ENCODE data around the gene CCDC90B.

CCDC90B gene

GRCh38 chr11:83235825-83236224 lies 50.3 kb downstream of the CCDC90B start:
- no peak for DNase-seq (ENCODE audit: low read depth in 2 of 2)

DNA sequence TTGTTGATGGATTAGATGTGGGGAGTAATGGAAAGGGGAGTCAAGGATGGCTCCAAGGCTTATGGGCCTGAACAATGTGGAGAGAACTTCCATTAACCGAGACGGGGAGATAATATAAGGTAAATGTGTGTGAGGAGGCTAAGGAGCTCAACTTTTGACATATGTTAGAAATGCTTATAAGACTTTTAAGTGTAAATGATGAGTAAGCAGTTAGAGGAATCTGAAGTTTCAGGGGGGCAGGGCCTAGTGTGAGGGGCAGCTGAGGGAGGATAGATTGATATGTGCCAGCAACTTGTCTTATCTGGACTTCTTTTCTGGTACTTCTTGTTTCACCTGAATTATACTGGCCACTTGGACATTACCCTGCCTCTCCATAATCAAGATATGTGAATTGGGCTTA lies 62.7 kb downstream of the CCDC90B start:
- no peak for DNase-seq (ENCODE audit: low read depth in 2 of 2)

DNA sequence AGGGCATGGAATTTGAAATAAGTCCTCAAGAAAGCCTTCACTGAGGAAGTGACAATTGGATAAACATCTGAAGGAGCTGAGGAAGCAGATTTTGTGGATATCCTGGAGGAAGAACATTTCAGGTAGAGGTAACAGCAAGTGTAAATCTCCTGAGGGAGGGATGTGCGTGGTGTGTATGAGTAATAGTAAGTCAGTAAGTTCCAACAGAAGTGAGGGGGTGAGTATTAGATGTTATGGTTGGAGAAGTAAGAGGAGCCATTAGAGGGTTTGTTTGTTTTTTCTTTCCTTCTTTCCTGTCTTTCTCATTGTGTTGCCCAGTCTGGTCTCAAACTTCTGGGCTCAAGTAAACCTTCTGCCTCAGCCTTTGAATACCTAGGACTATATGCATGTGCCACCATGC lies 63.7 kb downstream of the CCDC90B start:
- DNase-seq (ENCODE audit: low read depth in 2 of 2), result no peak

- no peak for DNase-seq (ENCODE audit: low read depth in 2 of 2)
Observed at GRCh38 chr11:83221694-83222093, 64.5 kb downstream of the CCDC90B start.

DNA sequence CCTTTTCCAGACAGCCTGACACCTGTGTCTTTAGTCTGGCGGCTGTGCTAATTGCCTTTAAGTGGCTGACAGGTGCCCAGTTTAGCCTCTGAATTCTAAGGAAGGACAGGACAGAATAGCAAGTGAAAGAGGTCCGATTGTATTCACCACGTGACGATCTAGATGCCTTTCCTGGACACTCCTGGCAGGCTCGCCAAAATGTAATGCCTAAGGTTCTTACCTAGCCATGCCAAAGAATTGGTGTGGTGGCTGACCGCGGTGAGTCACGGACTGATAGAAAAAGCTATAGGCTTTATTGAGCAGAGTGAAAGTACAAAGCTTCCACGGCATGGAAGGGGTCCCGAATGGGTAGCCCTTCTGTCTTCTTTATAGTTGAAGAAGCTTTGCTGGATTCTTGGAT lies 65.9 kb downstream of the CCDC90B start:
- DNase-seq (ENCODE audit: low read depth in 2 of 2), result no peak

DNA sequence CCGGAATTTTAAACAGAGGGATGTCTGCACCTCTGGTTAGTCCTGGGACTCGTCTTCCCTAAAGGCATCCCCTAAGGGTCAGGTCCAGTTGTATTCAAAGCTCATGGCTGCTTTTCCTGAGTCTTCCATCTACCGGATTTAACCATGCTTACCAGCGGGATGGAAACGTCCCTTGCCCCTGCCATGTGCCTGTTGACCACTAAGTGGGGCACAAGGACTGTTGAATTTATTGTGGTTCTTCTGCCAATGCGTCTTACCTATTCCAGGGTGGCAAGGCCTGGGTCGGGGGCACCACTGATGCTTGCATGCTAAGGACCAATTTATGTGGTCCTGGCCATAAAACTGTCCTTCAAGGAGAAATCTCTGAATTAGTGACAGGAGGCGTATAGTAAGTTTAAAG lies 67.1 kb downstream of the CCDC90B start:
- no peak for DNase-seq (ENCODE audit: low read depth in 2 of 2)

Data from stimulated activated CD8-positive, alpha-beta memory T cell treated with anti-CD3 and anti-CD28 coated beads, Interleukin-2, amount 100 ng/mL, for 48 hours (primary cell).